GM23338 (cell line): ENCODE data around the gene SNTG2. TPM values are rescaled to one million over a fixed set of nuclear protein-coding genes. Genes with fewer than 3 reads are reported as not detected.

ENCODE experiments used
- ATAC-seq: fragments of 200-7000 bp; cut with Tn5 transposase; 3 replicates; pipeline ENCODE4 v1.9.1; 2020
- DNase-seq: peaks from one replicate; pipeline ENCODE4 v3.0.0-alpha.2; 2015; ENCODE audit warnings: low spot score
- H2AFZ ChIP-seq: fragments of 200-600 bp; sonication (generic); 2 replicates; pipeline ENCODE4 v1.8.0; 2016; ENCODE audit warnings: antibody characterized with exemption, mild to moderate bottlenecking, moderate library complexity
- H3F3A ChIP-seq: fragments of 200-600 bp; sonication (generic); replicated peaks from 2 replicates; pipeline ENCODE4 v1.8.0; 2017; ENCODE audit warnings: antibody characterized with exemption, mixed run types, low read depth
- H3K27ac ChIP-seq: fragments of 200-600 bp; sonication (generic); 2 replicates; pipeline ENCODE4 v1.6.1; 2016; ENCODE audit warnings: low read depth
- H3K27me3 ChIP-seq: fragments of 200-600 bp; sonication (generic); 2 replicates; pipeline ENCODE4 v1.8.0; 2016; ENCODE audit warnings: mild to moderate bottlenecking, mixed run types, moderate library complexity; ENCODE audit not compliant: insufficient read depth
- H3K36me3 ChIP-seq: fragments of 200-600 bp; sonication (generic); 2 replicates; pipeline ENCODE4 v1.8.0; 2016; ENCODE audit warnings: mild to moderate bottlenecking; ENCODE audit not compliant: insufficient read depth
- H3K4me1 ChIP-seq: fragments of 200-600 bp; sonication (generic); 2 replicates; pipeline ENCODE4 v1.8.0; 2016; ENCODE audit warnings: mild to moderate bottlenecking, moderate library complexity; ENCODE audit not compliant: insufficient read depth
- H3K4me2 ChIP-seq: fragments of 200-600 bp; sonication (generic); 2 replicates; pipeline ENCODE4 v1.7.1; 2017; ENCODE audit warnings: mixed run types
- H3K4me3 ChIP-seq: fragments of 200-600 bp; sonication (generic); 2 replicates; pipeline ENCODE4 v1.6.1; 2016; ENCODE audit warnings: mixed run types
- H3K79me2 ChIP-seq: fragments of 200-600 bp; sonication (generic); replicated peaks from 2 replicates; pipeline ENCODE4 v1.8.0; 2017; ENCODE audit warnings: mild to moderate bottlenecking; ENCODE audit not compliant: insufficient read depth
- H3K9me2 ChIP-seq: fragments of 200-600 bp; sonication (generic); 2 replicates; pipeline ENCODE4 v1.8.0; 2017; ENCODE audit not compliant: insufficient read depth
- H4K20me1 ChIP-seq: fragments of 200-600 bp; sonication (generic); replicated peaks from 2 replicates; pipeline ENCODE4 v1.8.0; 2017; ENCODE audit warnings: mild to moderate bottlenecking; ENCODE audit not compliant: insufficient read depth
- H3K27ac Mint-ChIP-seq: 2 replicates; pipeline ENCODE4 v1.8.0; 2020; ENCODE audit warnings: inconsistent platforms, mild to moderate bottlenecking, moderate library complexity, mixed read lengths
- H3K27me3 Mint-ChIP-seq: 3 replicates; pipeline ENCODE4 v1.8.0; 2022; ENCODE audit warnings: low read depth, mild to moderate bottlenecking, moderate library complexity, mixed read lengths, inconsistent platforms; ENCODE audit not compliant: insufficient read depth, poor library complexity
- H3K36me3 Mint-ChIP-seq: 3 replicates; pipeline ENCODE4 v1.8.0; 2021; ENCODE audit warnings: low read depth, mild to moderate bottlenecking, inconsistent platforms, moderate library complexity, mixed read lengths
- H3K4me1 Mint-ChIP-seq: 3 replicates; pipeline ENCODE4 v1.8.0; 2020; ENCODE audit warnings: mild to moderate bottlenecking, inconsistent platforms, mixed read lengths
- H3K4me3 Mint-ChIP-seq: 3 replicates; pipeline ENCODE4 v1.8.0; 2021; ENCODE audit warnings: moderate library complexity, mild to moderate bottlenecking, inconsistent platforms, mixed read lengths
- H3K9me3 Mint-ChIP-seq: 3 replicates; pipeline ENCODE4 v1.8.0; 2020; ENCODE audit warnings: moderate library complexity, mild to moderate bottlenecking, inconsistent platforms, mixed read lengths
- EZH2phosphoT487 ChIP-seq: fragments of 200-600 bp; sonication (generic); IDR thresholded peaks from one replicate; pipeline ENCODE4 v1.8.1; 2018; ENCODE audit warnings: antibody characterized with exemption; ENCODE audit not compliant: unreplicated experiment
- JUNB ChIP-seq: IDR thresholded peaks from one replicate; pipeline ENCODE4 v1.6.1; 2016; ENCODE audit warnings: antibody characterized with exemption; ENCODE audit not compliant: unreplicated experiment
- POLR2AphosphoS5 ChIP-seq: IDR thresholded peaks from 2 replicates; pipeline ENCODE4 v1.6.1; 2016; ENCODE audit warnings: antibody characterized with exemption, low read depth
- REST ChIP-seq: IDR thresholded peaks from one replicate; pipeline ENCODE4 v1.6.1; 2018; ENCODE audit warnings: antibody characterized with exemption; ENCODE audit not compliant: unreplicated experiment
- ZNF114 ChIP-seq: fragments of 250-450 bp; sonication (Bioruptor Pico); IDR thresholded peaks from 2 replicates; pipeline ENCODE4 v1.5.0; 2020; ENCODE audit warnings: mild to moderate bottlenecking, moderate library complexity
- ZNF462 ChIP-seq: fragments of 250-450 bp; sonication (Bioruptor Pico); IDR thresholded peaks from 2 replicates; pipeline ENCODE4 v1.5.0; 2020; ENCODE audit warnings: mild to moderate bottlenecking, moderate library complexity
- polyA plus RNA-seq: library from polyadenylated mRNA; unstranded; fragments of >200 nt; fragmentation: Nextera tagmentation; extraction: Ambion mirVana; gene quantifications from 2 replicates; pipeline ENCODE4 v1.2.1, GENCODE V29; 2016
- total RNA-seq: library from RNA; depleted of rRNA; stranded (reverse); fragments of >200 nt; shearing (Covaris generic); gene quantifications from 2 replicates; pipeline ENCODE4 v1.2.3, GENCODE V29; 2014
- TF ChIP-seq, protein P1 (sequence below), 2 experiments: fragments of 200-600 bp in 1 of 2; sonication (generic) in 1 of 2; conservative IDR thresholded peaks; 2 replicates each; pipeline versions ENCODE4 v1.5.1 to v1.6.1; 2016 to 2017; ENCODE audit warnings: antibody characterized with exemption in 2 of 2, low read depth in 2 of 2, mild to moderate bottlenecking in 2 of 2, moderate library complexity in 1 of 2

The SNTG2 gene
- total and polyA plus RNA-seq, 2 experiments from 2014 or later, result 27.5 to 60.4 TPM

- H3K27me3 ChIP-seq, result 0 out of 2 replicates have a peak, but pooled peaks cover 2% of the 10 kb centered on the region
- peaks cover 14% of the 10 kb centered on the region for H3K4me1 ChIP-seq
- Mint-ChIP-seq H3K36me3 (peaks cover 7% of the 10 kb centered on the region; the same call in 1 of the 3 replicates), H3K4me3 (no peak overlapping the region), H3K9me3 (no peaks in the 10 kb centered on the region; the same call in 2 of the 3 replicates), H3K4me1 (peaks cover 14% of the 10 kb centered on the region), H3K27ac (no peak overlapping the region), H3K27me3 (peaks cover 3% of the 10 kb centered on the region)
- no peak for DNase-seq
- peaks cover 37% of the 10 kb centered on the region for H4K20me1 ChIP-seq
- no peaks in the 10 kb centered on the region for H3F3A ChIP-seq
- TF ChIP-seq ZNF462 (CRISPR knock-in tag) (no peak), EZH2phosphoT487 (no peak)
- H3K9me2 ChIP-seq, result no peaks in the 10 kb centered on the region
- no peak overlapping the region for H3K4me3 ChIP-seq
- H3K36me3 ChIP-seq, result no peaks in the 10 kb centered on the region
- peak overlapping the region; percentile 38; the same call in 1 of the 2 replicates for H3K4me2 ChIP-seq
- ATAC-seq, result no peak
- H3K79me2 ChIP-seq, result peaks cover 18% of the 10 kb centered on the region
- no peak overlapping the region for H2AFZ ChIP-seq
- H3K27ac ChIP-seq, result no peak overlapping the region
Observed at GRCh38 chr2:1060372-1060771, 109.7 kb downstream of the SNTG2 start.

GRCh38 chr2:1060987-1061386, 110.3 kb downstream of the SNTG2 start:
- Histone ChIP-seq H3K36me3 (no peaks in the 10 kb centered on the region), H3K79me2 (peaks cover 19% of the 10 kb centered on the region), H3K27ac (no peak overlapping the region), H3K9me2 (no peaks in the 10 kb centered on the region), H3K27me3 (0 out of 2 replicates have a peak, but pooled peaks cover 2% of the 10 kb centered on the region), H4K20me1 (peaks cover 37% of the 10 kb centered on the region), H3K4me2 (0 out of 2 replicates have a peak overlapping the region, but pooled peaks have one; percentile 38), H3F3A (no peaks in the 10 kb centered on the region), H3K4me3 (no peak overlapping the region), H2AFZ (no peak overlapping the region), H3K4me1 (peaks cover 9% of the 10 kb centered on the region)
- no peaks in the 10 kb centered on the region; the same call in 2 of the 3 replicates for H3K9me3 Mint-ChIP-seq
- no peak overlapping the region for H3K4me3 Mint-ChIP-seq
- no peak for DNase-seq
- peaks cover 3% of the 10 kb centered on the region for H3K27me3 Mint-ChIP-seq
- peaks cover 10% of the 10 kb centered on the region; the same call in 2 of the 3 replicates for H3K4me1 Mint-ChIP-seq
- ATAC-seq, result no peak
- peaks cover 4% of the 10 kb centered on the region; the same call in 1 of the 3 replicates for H3K36me3 Mint-ChIP-seq
- H3K27ac Mint-ChIP-seq, result no peak overlapping the region
- TF ChIP-seq ZNF114, result no peak
- TF ChIP-seq, protein P1, sequence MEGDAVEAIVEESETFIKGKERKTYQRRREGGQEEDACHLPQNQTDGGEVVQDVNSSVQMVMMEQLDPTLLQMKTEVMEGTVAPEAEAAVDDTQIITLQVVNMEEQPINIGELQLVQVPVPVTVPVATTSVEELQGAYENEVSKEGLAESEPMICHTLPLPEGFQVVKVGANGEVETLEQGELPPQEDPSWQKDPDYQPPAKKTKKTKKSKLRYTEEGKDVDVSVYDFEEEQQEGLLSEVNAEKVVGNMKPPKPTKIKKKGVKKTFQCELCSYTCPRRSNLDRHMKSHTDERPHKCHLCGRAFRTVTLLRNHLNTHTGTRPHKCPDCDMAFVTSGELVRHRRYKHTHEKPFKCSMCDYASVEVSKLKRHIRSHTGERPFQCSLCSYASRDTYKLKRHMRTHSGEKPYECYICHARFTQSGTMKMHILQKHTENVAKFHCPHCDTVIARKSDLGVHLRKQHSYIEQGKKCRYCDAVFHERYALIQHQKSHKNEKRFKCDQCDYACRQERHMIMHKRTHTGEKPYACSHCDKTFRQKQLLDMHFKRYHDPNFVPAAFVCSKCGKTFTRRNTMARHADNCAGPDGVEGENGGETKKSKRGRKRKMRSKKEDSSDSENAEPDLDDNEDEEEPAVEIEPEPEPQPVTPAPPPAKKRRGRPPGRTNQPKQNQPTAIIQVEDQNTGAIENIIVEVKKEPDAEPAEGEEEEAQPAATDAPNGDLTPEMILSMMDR (conservative IDR thresholded peaks at IDR 0.05; ENCODE audit: low read depth in 2 of 2), result no peak
- no peak for TF ChIP-seq EZH2phosphoT487
- no peak for TF ChIP-seq POLR2AphosphoS5
- TF ChIP-seq JUNB, result no peak
- no peak for TF ChIP-seq REST
